Lung (tissue), 12 donors: Measurements from ENCODE around the gene ATP8B3. TPM values are rescaled to one million over a fixed set of nuclear protein-coding genes. Genes with fewer than 3 reads are reported as not detected.

Source experiments
- ATAC-seq: fragments of 200-7000 bp; cut with Tn5 transposase; one replicate; pipeline ENCODE4 v1.9.1; 2020; ENCODE audit warnings: moderate number of reproducible peaks; ENCODE audit not compliant: insufficient read depth, low FRiP score
- DNase-seq, 3 donors: peaks; one replicate each; pipeline ENCODE4 v3.0.0-alpha.2; 2013 to 2017
- H3K27ac ChIP-seq, 2 donors: one replicate each; pipeline ENCODE4 v1.5.1; 2013; ENCODE audit warnings: mild to moderate bottlenecking in 2 of 2, moderate library complexity in 2 of 2, control low read depth in 1 of 2, inconsistent platforms in 1 of 2, low read depth in 1 of 2, low read length in 1 of 2
- H3K27me3 ChIP-seq, 3 donors: one replicate each; pipeline ENCODE4 v1.5.1; 2013; ENCODE audit warnings: low read length in 2 of 3; ENCODE audit not compliant: control insufficient read depth in 3 of 3, insufficient read depth in 3 of 3
- H3K36me3 ChIP-seq, 4 donors: one replicate each; pipeline ENCODE4 v1.5.1; 2013; ENCODE audit warnings: low read length in 4 of 4, mild to moderate bottlenecking in 1 of 4, moderate library complexity in 1 of 4; ENCODE audit not compliant: control insufficient read depth in 4 of 4, insufficient read depth in 4 of 4
- H3K4me1 ChIP-seq, 5 donors: one replicate each; pipeline ENCODE4 v1.5.1; 2013; ENCODE audit warnings: low read length in 5 of 5, mild to moderate bottlenecking in 2 of 5, moderate library complexity in 1 of 5; ENCODE audit not compliant: control insufficient read depth in 5 of 5, insufficient read depth in 5 of 5
- H3K4me3 ChIP-seq: one replicate; pipeline ENCODE4 v1.5.1; 2013; ENCODE audit warnings: mild to moderate bottlenecking, control low read depth, moderate library complexity
- H3K9ac ChIP-seq, 2 donors: one replicate each; pipeline ENCODE4 v1.5.1; 2013; ENCODE audit warnings: low read length in 2 of 2, control low read depth in 1 of 2; ENCODE audit not compliant: insufficient read depth in 1 of 2
- H3K9me3 ChIP-seq, 4 donors: one replicate each; pipeline ENCODE4 v1.5.1; 2013; ENCODE audit warnings: low read length in 3 of 4, mild to moderate bottlenecking in 1 of 4, moderate library complexity in 1 of 4; ENCODE audit not compliant: control insufficient read depth in 4 of 4, insufficient read depth in 3 of 4
- WGBS, 2 donors: extraction: QIAGEN DNeasy Blood & Tissue Kit; methylation state at CpG; one replicate each; pipeline ENCODE4 v1.1.7; 2013; 5-methylcytosine and 5-hydroxymethylcytosine counted together
- polyA plus RNA-seq, 2 donors: library from polyadenylated mRNA; stranded (reverse); fragments of 200-250 nt; gene quantifications; one replicate each; pipeline ENCODE4 v1.2.1, GENCODE V29; 2013
- total RNA-seq, 2 donors: library from RNA; depleted of rRNA in 1 of 2; stranded (reverse); fragments of >200 nt in 1 of 2; gene quantifications; one replicate each; pipeline ENCODE4 v1.2.1, GENCODE V29; 2014 to 2021
- TF ChIP-seq, protein P1 (sequence below): IDR thresholded peaks from 2 replicates; pipeline ENCODE4 v1.5.1; 2012; ENCODE audit warnings: mild to moderate bottlenecking; ENCODE audit errors: control extremely low read depth, extremely low read depth
- donor health status: control.
- donor health status: control.
- donor health status: Bipolar disorder and iron deficiency.
- donor health status: healthy.
- donor health status: DM: yes; HTN: yes; CAD: no.

ATP8B3 gene
- total and polyA plus RNA-seq, 4 donors: 0.69 to 2.4 (median 1.8) TPM

DNA sequence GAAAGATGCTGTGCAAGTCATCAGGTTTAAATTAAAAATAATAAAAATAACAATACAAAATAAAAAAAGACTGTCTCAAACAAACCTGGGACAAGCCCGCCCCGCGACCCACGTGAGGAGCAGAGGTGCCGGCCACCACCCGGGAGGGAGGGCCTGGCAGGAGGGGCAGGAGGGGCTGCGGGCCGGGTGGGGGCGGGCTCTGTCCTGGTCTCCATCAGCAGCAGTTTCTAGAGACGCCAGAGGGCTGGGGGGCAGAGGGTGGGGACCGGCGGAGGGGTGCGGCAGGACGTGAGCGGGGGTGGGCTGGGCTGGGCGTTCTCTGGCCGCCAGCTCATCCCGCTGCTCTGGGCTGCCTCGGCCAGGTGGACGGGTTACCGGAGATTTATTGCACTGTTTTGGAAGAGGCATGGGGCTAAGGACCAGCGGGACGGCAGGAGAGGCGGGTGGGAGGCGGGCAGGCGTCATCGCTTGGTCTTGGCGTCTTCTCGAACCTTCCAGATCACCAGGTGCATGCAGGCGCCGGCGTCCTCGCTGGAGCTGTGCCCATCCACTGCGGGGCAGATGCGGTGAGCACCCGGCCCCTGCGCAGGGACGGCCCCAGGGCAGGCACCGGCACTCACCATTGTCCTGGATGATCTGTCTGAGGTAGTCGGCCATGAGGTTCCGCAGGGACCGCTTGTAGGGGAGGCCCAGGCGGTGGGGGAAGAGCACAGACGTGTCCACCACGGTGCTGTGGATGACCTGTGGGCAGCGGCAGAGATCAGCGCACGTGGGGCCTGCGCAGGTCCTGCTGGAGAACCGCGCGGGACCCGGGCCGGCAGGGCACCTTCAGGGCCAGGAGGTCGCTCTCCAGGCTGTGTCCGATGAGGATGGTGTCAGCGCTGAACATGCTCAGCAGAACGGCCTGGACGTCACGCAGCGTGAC is 3.8 kb upstream of the ATP8B3 start:
- Histone ChIP-seq H3K36me3 (peaks cover 10 to 59% (median 13%) of the 10 kb centered on the region in 4 donors), H3K9me3 (no peaks in the 10 kb centered on the region), H3K4me1 (peaks cover 0 to 18% (median 3%) of the 10 kb centered on the region in 5 donors), H3K9ac (no peak overlapping the region), H3K27me3 (no peaks in the 10 kb centered on the region), H3K4me3 (no peak overlapping the region), H3K27ac (no peak overlapping the region)
- ATAC-seq (no peak), DNase-seq (no peak)
- TF ChIP-seq, protein P1, sequence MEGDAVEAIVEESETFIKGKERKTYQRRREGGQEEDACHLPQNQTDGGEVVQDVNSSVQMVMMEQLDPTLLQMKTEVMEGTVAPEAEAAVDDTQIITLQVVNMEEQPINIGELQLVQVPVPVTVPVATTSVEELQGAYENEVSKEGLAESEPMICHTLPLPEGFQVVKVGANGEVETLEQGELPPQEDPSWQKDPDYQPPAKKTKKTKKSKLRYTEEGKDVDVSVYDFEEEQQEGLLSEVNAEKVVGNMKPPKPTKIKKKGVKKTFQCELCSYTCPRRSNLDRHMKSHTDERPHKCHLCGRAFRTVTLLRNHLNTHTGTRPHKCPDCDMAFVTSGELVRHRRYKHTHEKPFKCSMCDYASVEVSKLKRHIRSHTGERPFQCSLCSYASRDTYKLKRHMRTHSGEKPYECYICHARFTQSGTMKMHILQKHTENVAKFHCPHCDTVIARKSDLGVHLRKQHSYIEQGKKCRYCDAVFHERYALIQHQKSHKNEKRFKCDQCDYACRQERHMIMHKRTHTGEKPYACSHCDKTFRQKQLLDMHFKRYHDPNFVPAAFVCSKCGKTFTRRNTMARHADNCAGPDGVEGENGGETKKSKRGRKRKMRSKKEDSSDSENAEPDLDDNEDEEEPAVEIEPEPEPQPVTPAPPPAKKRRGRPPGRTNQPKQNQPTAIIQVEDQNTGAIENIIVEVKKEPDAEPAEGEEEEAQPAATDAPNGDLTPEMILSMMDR: no peak
- 93 to 94% methylated on average over 60 to 61 of the region's 61 CpGs for WGBS, 2 donors

DNA sequence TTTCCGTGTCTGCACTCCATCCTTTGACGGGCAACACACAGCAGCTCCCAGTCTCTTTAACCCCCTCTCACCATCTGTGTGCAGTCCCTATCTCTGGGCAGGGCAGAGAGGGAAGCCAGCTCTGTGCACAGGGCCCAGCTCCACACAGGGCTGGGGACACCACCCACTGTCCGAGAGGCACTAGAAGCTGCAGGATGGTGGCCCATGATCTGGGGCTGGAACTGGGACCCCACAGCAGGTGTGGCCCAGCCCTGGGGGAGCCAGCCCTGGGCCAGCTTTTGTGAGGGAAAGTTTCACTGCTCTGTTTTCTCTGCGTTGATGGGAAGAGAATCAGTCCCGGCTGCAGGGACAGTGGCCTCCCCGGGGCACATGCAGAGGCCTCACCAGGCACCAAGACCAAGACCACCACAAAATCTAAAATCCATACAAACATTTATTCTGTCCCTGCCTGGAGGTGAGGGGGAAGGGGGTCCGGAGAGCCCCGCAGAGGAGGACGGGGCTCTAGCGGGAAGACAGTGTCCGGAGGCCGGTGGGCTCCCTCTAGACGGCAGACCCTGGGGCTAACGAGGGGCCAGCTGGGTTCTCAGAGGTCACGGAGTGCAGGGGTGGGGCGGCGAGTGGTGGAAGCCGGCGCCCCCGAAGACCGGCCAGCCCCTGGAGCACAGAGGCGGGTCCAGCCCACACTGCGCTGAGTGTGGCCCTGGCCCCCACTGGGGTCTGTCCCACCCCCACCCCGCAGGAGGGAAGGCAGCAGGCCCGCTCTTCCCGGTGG is 2.9 kb upstream of the ATP8B3 start:
- Histone ChIP-seq H3K4me1 (peaks cover 0 to 17% (median 3%) of the 10 kb centered on the region in 5 donors), H3K4me3 (no peak overlapping the region), H3K9ac (no peak overlapping the region), H3K36me3 (peaks cover 6 to 54% (median 9%) of the 10 kb centered on the region in 4 donors), H3K9me3 (no peaks in the 10 kb centered on the region), H3K27ac (no peak overlapping the region), H3K27me3 (no peaks in the 10 kb centered on the region)
- TF ChIP-seq, protein P1: no peak
- 90 to 92% methylated on average over 24 to 26 of the region's 26 CpGs for WGBS, 2 donors
- DNase-seq (no peak), ATAC-seq (no peak)

DNA sequence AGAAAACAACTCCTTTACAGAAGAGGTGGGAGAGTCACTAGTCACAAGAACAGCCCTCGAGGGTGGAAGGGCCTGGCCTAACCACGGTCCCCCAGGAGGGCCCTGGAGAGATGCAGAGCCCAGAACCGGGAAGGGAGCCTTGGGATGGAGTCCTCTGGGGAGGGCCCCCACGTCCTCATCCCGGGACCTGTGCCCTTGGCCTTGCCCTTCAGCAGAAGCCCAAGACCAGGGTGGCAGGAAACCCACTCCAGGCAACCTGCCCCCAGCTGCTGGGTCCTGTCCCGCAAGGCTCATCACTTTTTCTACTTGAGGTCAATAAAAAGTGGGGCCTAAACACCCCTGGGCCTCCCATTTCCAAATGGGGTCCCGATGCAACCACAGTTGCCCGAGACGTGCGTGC is 2.3 kb upstream of the ATP8B3 start:
- Histone ChIP-seq H3K9me3 (no peaks in the 10 kb centered on the region), H3K27me3 (no peaks in the 10 kb centered on the region), H3K36me3 (peaks cover 6 to 48% (median 8%) of the 10 kb centered on the region in 4 donors), H3K4me1 (peaks cover 0 to 10% (median 3%) of the 10 kb centered on the region in 5 donors), H3K9ac (no peak overlapping the region), H3K27ac (no peak overlapping the region), H3K4me3 (no peak overlapping the region)
- WGBS, 2 donors: 85 to 90% methylated on average over 10 of the region's 10 CpGs
- TF ChIP-seq, protein P1: no peak
- DNase-seq (no peak), ATAC-seq (no peak)
